ENCODE results near the gene TDP1.

Gene TDP1

GRCh38 chr14:89955745-89956660 lies at the start of gene TDP1:
Gene TDP1, plus strand, starts transcription at chr14:89955927. Its CDS starts 7,188 bp downstream, at chr14:89963115.
- TF ChIP-seq CTCF (IDR thresholded peaks at IDR 0.05; ENCODE audit: low read depth, low read length, missing control alignments), result no peak

GRCh38 chr14:89906000-89906399 lies 49.7 kb upstream of the TDP1 start:
- no peak overlapping the region for H3K4me3 ChIP-seq (replicated peaks; ENCODE audit: low read depth, low read length)
- DNase-seq (ENCODE audit: extremely low read depth, low read depth), result no peak
- TF ChIP-seq CTCF (IDR thresholded peaks at IDR 0.05; ENCODE audit: low read depth, low read length, missing control alignments), result no peak

More at GRCh38 chr14:89955745-89956660, at the start of gene TDP1:
- H3K4me3 ChIP-seq (replicated peaks; ENCODE audit: low read depth, low read length), result peak within 1 kb of the TSS; percentile 87
- DNase-seq (ENCODE audit: extremely low read depth, low read depth), result peak; percentile 73

- no peak overlapping the region for H3K4me3 ChIP-seq (replicated peaks; ENCODE audit: low read depth, low read length)
- TF ChIP-seq CTCF (IDR thresholded peaks at IDR 0.05; ENCODE audit: low read depth, low read length, missing control alignments), result no peak
- DNase-seq (ENCODE audit: extremely low read depth, low read depth), result no peak
Measured at GRCh38 chr14:89907655-89908054, 48.1 kb upstream of the TDP1 start.

- H3K4me3 ChIP-seq (replicated peaks; ENCODE audit: low read depth, low read length), result no peak overlapping the region
- no peak for TF ChIP-seq CTCF (IDR thresholded peaks at IDR 0.05; ENCODE audit: low read depth, low read length, missing control alignments)
- DNase-seq (ENCODE audit: extremely low read depth, low read depth), result no peak
Measured at GRCh38 chr14:89908712-89909450, 46.8 kb upstream of the TDP1 start.

GRCh38 chr14:89909586-89909985 lies 46.1 kb upstream of the TDP1 start:
- no peak for DNase-seq (ENCODE audit: extremely low read depth, low read depth)
- no peak overlapping the region for H3K4me3 ChIP-seq (replicated peaks; ENCODE audit: low read depth, low read length)
- TF ChIP-seq CTCF (IDR thresholded peaks at IDR 0.05; ENCODE audit: low read depth, low read length, missing control alignments), result no peak

- TF ChIP-seq CTCF (IDR thresholded peaks at IDR 0.05; ENCODE audit: low read depth, low read length, missing control alignments), result no peak
- DNase-seq (ENCODE audit: extremely low read depth, low read depth), result no peak
- H3K4me3 ChIP-seq (replicated peaks; ENCODE audit: low read depth, low read length), result no peak overlapping the region
Measured at GRCh38 chr14:89910691-89911009, 45.1 kb upstream of the TDP1 start.

Measured in HFF-Myc (cell line).